ENCODE results near the gene GBF1. TPM values are rescaled to one million over a fixed set of nuclear protein-coding genes. Genes with fewer than 3 reads are reported as not detected.

Gene GBF1
- polyA plus RNA-seq, 1 experiment, result 31.9 TPM

GRCh38 chr10:102409604-102410428 lies 164.5 kb downstream of the GBF1 start:
- ChIA-PET CTCF (interaction anchor here (1.2 to 3.3 kb wide), 3 partner anchors 10 to 16 kb away, joined by 5 to 20 read pairs (median 12); no protein-coding TSS in a partner anchor), POLR2A (no interaction called here)
- Histone ChIP-seq H3K9me3 (ENCODE audit: control insufficient read depth, insufficient read depth, low read length) (no peaks in the 10 kb centered on the region; the same call in 1 of the 2 replicates), H3K27ac (ENCODE audit: low read depth, low read length) (peak overlapping the region; percentile 47), H3K4me3 (ENCODE audit: low read depth, low read length) (peak overlapping the region; percentile 59), H3K27me3 (ENCODE audit: control insufficient read depth, insufficient read depth, low read length) (peaks cover 37% of the 10 kb centered on the region)
- TF ChIP-seq CTCF (IDR thresholded peaks at IDR 0.05; ENCODE audit: low read depth, low read length), result no peak
- no peak for DNase-seq (ENCODE audit: low read depth, low spot score)

GRCh38 chr10:102410429-102411073 lies 165.2 kb downstream of the GBF1 start:
- ChIA-PET POLR2A (interaction anchor here (0.6 kb wide), 1 partner anchor 35 kb away, joined by 4 read pairs; no protein-coding TSS in a partner anchor), CTCF (interaction anchor here (1.2 to 3.3 kb wide), 3 partner anchors 11 to 17 kb away, joined by 5 to 20 read pairs (median 12); no protein-coding TSS in a partner anchor)
- DNase-seq (ENCODE audit: low read depth, low spot score), result no peak
- no peak for TF ChIP-seq CTCF (IDR thresholded peaks at IDR 0.05; ENCODE audit: low read depth, low read length)
- peak overlapping the region; percentile 59 for H3K4me3 ChIP-seq (ENCODE audit: low read depth, low read length)
- H3K9me3 ChIP-seq (ENCODE audit: control insufficient read depth, insufficient read depth, low read length), result no peaks in the 10 kb centered on the region; the same call in 1 of the 2 replicates
- peaks cover 45% of the 10 kb centered on the region for H3K27me3 ChIP-seq (ENCODE audit: control insufficient read depth, insufficient read depth, low read length)
- H3K27ac ChIP-seq (ENCODE audit: low read depth, low read length), result peak overlapping the region; percentile 47

GRCh38 chr10:102411341-102412255 lies 166.3 kb downstream of the GBF1 start:
- ChIA-PET POLR2A (interaction anchor here (0.6 kb wide), 1 partner anchor 34 kb away, joined by 4 read pairs; no protein-coding TSS in a partner anchor), CTCF (interaction anchor here (1.4 to 3.3 kb wide), 3 partner anchors 12 to 242 kb away, joined by 3 to 20 read pairs (median 12); no protein-coding TSS in a partner anchor)
- Histone ChIP-seq H3K9me3 (ENCODE audit: control insufficient read depth, insufficient read depth, low read length) (no peaks in the 10 kb centered on the region; the same call in 1 of the 2 replicates), H3K27ac (ENCODE audit: low read depth, low read length) (no peak overlapping the region), H3K27me3 (ENCODE audit: control insufficient read depth, insufficient read depth, low read length) (peaks cover 53% of the 10 kb centered on the region), H3K4me3 (ENCODE audit: low read depth, low read length) (no peak overlapping the region)
- no peak for DNase-seq (ENCODE audit: low read depth, low spot score)
- TF ChIP-seq CTCF (IDR thresholded peaks at IDR 0.05; ENCODE audit: low read depth, low read length), result no peak

GRCh38 chr10:102412293-102412692 lies 167.0 kb downstream of the GBF1 start:
- H3K27me3 ChIP-seq (ENCODE audit: control insufficient read depth, insufficient read depth, low read length), result peaks cover 55% of the 10 kb centered on the region
- H3K27ac ChIP-seq (ENCODE audit: low read depth, low read length), result no peak overlapping the region
- H3K4me3 ChIP-seq (ENCODE audit: low read depth, low read length), result no peak overlapping the region
- ChIA-PET POLR2A (no interaction called here), CTCF (interaction anchor here (1.4 to 3.3 kb wide), 2 partner anchors 12 to 243 kb away, joined by 3 to 20 read pairs; no protein-coding TSS in a partner anchor)
- no peaks in the 10 kb centered on the region; the same call in 1 of the 2 replicates for H3K9me3 ChIP-seq (ENCODE audit: control insufficient read depth, insufficient read depth, low read length)
- no peak for DNase-seq (ENCODE audit: low read depth, low spot score)
- no peak for TF ChIP-seq CTCF (IDR thresholded peaks at IDR 0.05; ENCODE audit: low read depth, low read length)
